Measurements from ENCODE around the gene PRKCE. TPM values are rescaled to one million over a fixed set of nuclear protein-coding genes. Genes with fewer than 3 reads are reported as not detected.

Gene PRKCE
- total RNA-seq, 2 donors from 2014 or later = 7.3 to 20.8 TPM

- H3K27me3 ChIP-seq = no peaks in the 10 kb centered on the region
- H3K9me3 ChIP-seq = no peaks in the 10 kb centered on the region
- no peak overlapping the region for H3K4me3 ChIP-seq
- WGBS, 2 donors = 29 to 47% methylated on average over 5 of the region's 5 CpGs
- no peaks in the 10 kb centered on the region for H3K36me3 ChIP-seq (replicated peaks in 1 of 2; ENCODE audit: insufficient read depth in 1 of 2, low read depth in 2 of 2)
- intact Hi-C loops (cut with DNase I) = loop anchor here (5.0 to 10.0 kb wide), 2 partner anchors 162 to 294 kb away; no protein-coding TSS in a partner anchor
- ATAC-seq (no peak), DNase-seq (no peak)
- peaks cover 31% of the 10 kb centered on the region for H3K4me1 ChIP-seq
- no peak overlapping the region for H3K27ac ChIP-seq
- no peak for TF ChIP-seq POLR2A (IDR thresholded peaks at IDR 0.05)
- TF ChIP-seq CTCF (IDR thresholded peaks at IDR 0.05) = no peak
Observed at GRCh38 chr2:45936623-45936979, 285.1 kb downstream of the PRKCE start.

- Histone ChIP-seq H3K27me3 (no peaks in the 10 kb centered on the region), H3K36me3 (replicated peaks in 1 of 2; ENCODE audit: insufficient read depth in 1 of 2, low read depth in 2 of 2) (no peaks in the 10 kb centered on the region), H3K27ac (peak overlapping the region; percentile 56 to 80 (median 72)), H3K9me3 (no peaks in the 10 kb centered on the region), H3K4me1 (peaks cover 31% of the 10 kb centered on the region), H3K4me3 (no peak overlapping the region)
- ATAC-seq (no peak), DNase-seq (no peak)
- TF ChIP-seq CTCF (IDR thresholded peaks at IDR 0.05) (no peak), POLR2A (IDR thresholded peaks at IDR 0.05) (no peak)
- intact Hi-C loops (cut with DNase I) = loop anchor here (5.0 to 10.0 kb wide), 2 partner anchors 163 to 296 kb away; no protein-coding TSS in a partner anchor
- WGBS, 2 donors = 96 to 100% methylated on average over 4 of the region's 4 CpGs
Observed at GRCh38 chr2:45937990-45938389, 286.5 kb downstream of the PRKCE start.

- H3K27ac ChIP-seq = peak overlapping the region; percentile 56 to 80 (median 72)
- ATAC-seq = peak; percentile 95
- intact Hi-C loops (cut with DNase I) = loop anchor here (5.0 to 10.0 kb wide), 2 partner anchors 164 to 297 kb away; no protein-coding TSS in a partner anchor
Observed at GRCh38 chr2:45938649-45939511, 287.4 kb downstream of the PRKCE start.

GRCh38 chr2:45941531-45942236 lies 290.2 kb downstream of the PRKCE start:
- peaks cover 20% of the 10 kb centered on the region for H3K4me1 ChIP-seq
- no peak overlapping the region for H3K4me3 ChIP-seq
- intact Hi-C loops (cut with DNase I) = no loop called here
- DNase-seq = no peak
- no peak for TF ChIP-seq CTCF (IDR thresholded peaks at IDR 0.05)
- no peak for TF ChIP-seq POLR2A (IDR thresholded peaks at IDR 0.05)
- WGBS, 2 donors = 75 to 78% methylated on average over 6 of the region's 6 CpGs
- H3K9me3 ChIP-seq = no peaks in the 10 kb centered on the region
- no peaks in the 10 kb centered on the region for H3K36me3 ChIP-seq (replicated peaks in 1 of 2; ENCODE audit: insufficient read depth in 1 of 2, low read depth in 2 of 2)
- no peak for ATAC-seq
- H3K27ac ChIP-seq = no peak overlapping the region
- no peaks in the 10 kb centered on the region for H3K27me3 ChIP-seq

More at GRCh38 chr2:45938649-45939511, 287.4 kb downstream of the PRKCE start:
- no peaks in the 10 kb centered on the region for H3K9me3 ChIP-seq
- 36 to 48% methylated on average over 13 of the region's 13 CpGs for WGBS, 2 donors
- TF ChIP-seq CTCF (IDR thresholded peaks at IDR 0.05) (peak in 2 of 7 experiments; percentile 1 to 12), POLR2A (IDR thresholded peaks at IDR 0.05) (peak in 1 of 3 donors; percentile 21)
- DNase-seq = peak; percentile 84 to 90 (median 86)
- no peaks in the 10 kb centered on the region for H3K27me3 ChIP-seq
- H3K4me3 ChIP-seq = no peak overlapping the region
- H3K36me3 ChIP-seq (replicated peaks in 1 of 2; ENCODE audit: insufficient read depth in 1 of 2, low read depth in 2 of 2) = no peaks in the 10 kb centered on the region
- H3K4me1 ChIP-seq = peaks cover 31% of the 10 kb centered on the region

Data from body of pancreas (tissue), 4 donors.